CD14-positive monocyte (primary cell): Measurements from ENCODE around the gene SMTNL1. TPM values are rescaled to one million over a fixed set of nuclear protein-coding genes. Genes with fewer than 3 reads are reported as not detected.

Source experiments
- DNase-seq, 3 donors: peaks; one replicate each; pipeline ENCODE4 v3.0.0-alpha.2; 2011 to 2022
- H2AFZ ChIP-seq: 2 replicates; pipeline ENCODE4 v1.6.0; 2012; ENCODE audit warnings: mild to moderate bottlenecking, low read depth, low read length, inconsistent platforms; ENCODE audit not compliant: insufficient read depth, poor library complexity, severe bottlenecking
- H3K27ac ChIP-seq, 2 donors: 1 replicate in 1 of 2; 2 replicates in 1 of 2; pipeline ENCODE4 v1.5.1; 2012 to 2013; ENCODE audit warnings: low read length in 2 of 2, control low read depth in 1 of 2, inconsistent platforms in 1 of 2, low read depth in 1 of 2, mild to moderate bottlenecking in 1 of 2
- H3K27me3 ChIP-seq, 2 donors: one replicate each; pipeline versions ENCODE4 v1.6.0 to v1.6.1; 2011 to 2013; ENCODE audit warnings: low read length in 2 of 2; ENCODE audit not compliant: control insufficient read depth in 2 of 2, insufficient read depth in 2 of 2
- H3K36me3 ChIP-seq, 2 donors: replicated peaks in 1 of 2; 1 replicate in 1 of 2; 2 replicates in 1 of 2; pipeline versions ENCODE4 v1.5.1 to v1.6.1; 2012 to 2013; ENCODE audit warnings: low read length in 2 of 2, control low read depth in 1 of 2, inconsistent platforms in 1 of 2, mild to moderate bottlenecking in 1 of 2; ENCODE audit not compliant: insufficient read depth in 2 of 2, control insufficient read depth in 1 of 2
- H3K4me1 ChIP-seq, 2 donors: 1 replicate in 1 of 2; 2 replicates in 1 of 2; pipeline versions ENCODE4 v1.5.1 to v1.6.1; 2012 to 2013; ENCODE audit warnings: low read length in 2 of 2, control low read depth in 1 of 2, inconsistent platforms in 1 of 2, mild to moderate bottlenecking in 1 of 2, moderate library complexity in 1 of 2; ENCODE audit not compliant: insufficient read depth in 2 of 2, control insufficient read depth in 1 of 2
- H3K4me2 ChIP-seq: replicated peaks from 2 replicates; pipeline ENCODE3; 2012; ENCODE audit warnings: low read length, moderate library complexity, mild to moderate bottlenecking; ENCODE audit not compliant: poor library complexity, severe bottlenecking; ENCODE audit errors: extremely low read depth
- H3K4me3 ChIP-seq, 3 experiments: fragments of 200-600 bp in 1 of 3; sonication (generic) in 1 of 3; replicated peaks in 1 of 3; 1 replicate in 2 of 3; 2 replicates in 1 of 3; pipeline ENCODE4 v1.5.1; 2011 to 2013; ENCODE audit warnings: low read length in 3 of 3, mild to moderate bottlenecking in 3 of 3, control low read depth in 2 of 3, low read depth in 2 of 3, inconsistent platforms in 1 of 3, moderate library complexity in 1 of 3
- H3K79me2 ChIP-seq: 2 replicates; pipeline ENCODE4 v1.6.0; 2012; ENCODE audit warnings: mild to moderate bottlenecking, control low read depth, inconsistent platforms, low read length, moderate library complexity; ENCODE audit not compliant: insufficient read depth
- H3K9ac ChIP-seq: 2 replicates; pipeline ENCODE4 v1.6.0; 2017; ENCODE audit warnings: low read length, mild to moderate bottlenecking; ENCODE audit not compliant: insufficient read depth, poor library complexity, severe bottlenecking
- H3K9me3 ChIP-seq, 2 donors: replicated peaks in 1 of 2; 1 replicate in 1 of 2; 2 replicates in 1 of 2; pipeline versions ENCODE4 v1.5.1 to v1.6.1; 2012 to 2013; ENCODE audit warnings: low read length in 2 of 2, control low read depth in 1 of 2; ENCODE audit not compliant: control insufficient read depth in 1 of 2, insufficient read depth in 1 of 2
- H4K20me1 ChIP-seq: 2 replicates; pipeline ENCODE4 v1.6.0; 2012; ENCODE audit warnings: mild to moderate bottlenecking, low read length, control low read depth, moderate library complexity; ENCODE audit not compliant: insufficient read depth
- H3K27ac Mint-ChIP-seq, 7 donors: one replicate each; pipeline ENCODE4 v1.8.0; 2020; ENCODE audit warnings: mild to moderate bottlenecking in 7 of 7, mixed read lengths in 7 of 7, moderate library complexity in 6 of 7, inconsistent platforms in 2 of 7
- H3K27me3 Mint-ChIP-seq, 3 donors: one replicate each; pipeline ENCODE4 v1.8.0; 2021 to 2022; ENCODE audit warnings: low read depth in 3 of 3, mild to moderate bottlenecking in 3 of 3, mixed read lengths in 3 of 3, moderate library complexity in 3 of 3, inconsistent platforms in 1 of 3
- H3K36me3 Mint-ChIP-seq, 2 donors: one replicate each; pipeline ENCODE4 v1.8.0; 2020; ENCODE audit warnings: mixed read lengths in 2 of 2, inconsistent platforms in 1 of 2, mild to moderate bottlenecking in 1 of 2
- H3K4me1 Mint-ChIP-seq: one replicate; pipeline ENCODE4 v1.8.0; 2020; ENCODE audit warnings: mild to moderate bottlenecking, mixed read lengths
- H3K4me3 Mint-ChIP-seq, 2 donors: one replicate each; pipeline ENCODE4 v1.8.0; 2020; ENCODE audit warnings: mild to moderate bottlenecking in 2 of 2, mixed read lengths in 2 of 2, moderate library complexity in 1 of 2
- H3K9me3 Mint-ChIP-seq, 7 donors: one replicate each; pipeline ENCODE4 v1.8.0; 2020 to 2022; ENCODE audit warnings: mixed read lengths in 7 of 7, mild to moderate bottlenecking in 6 of 7, moderate library complexity in 6 of 7, inconsistent platforms in 2 of 7
- CTCF ChIP-seq: fragments of 200-600 bp; IDR thresholded peaks from one replicate; pipeline ENCODE4 v1.8.0; 2022; ENCODE audit warnings: antibody characterized with exemption, mild to moderate bottlenecking
- whole genome bisulfite sequencing: methylation state at CpG from one replicate; pipeline ENCODE4 v1.1.5; 2013; ENCODE audit warnings: missing lambda C conversion rate; ENCODE audit not compliant: insufficient coverage; 5-methylcytosine and 5-hydroxymethylcytosine counted together
- intact Hi-C, 2 donors: fragments of 100-400 bp; cut with micrococcal nuclease; formaldehyde crosslinking; loops; one replicate each; pipeline versions ENCODE4 v1.15.0 to v1.15.1; 2023
- polyA plus RNA-seq, 3 donors: library from polyadenylated mRNA; depleted of rRNA in 1 of 3; unstranded in 2 of 3; stranded (reverse) in 1 of 3; fragments of 300-500 nt in 2 of 3; fragments of >200 nt in 1 of 3; fragmentation: Illumina TruSeq in 2 of 3; gene quantifications; 1 replicate in 2 of 3; 2 replicates in 1 of 3; pipeline ENCODE4 v1.2.3, GENCODE V29; 2012 to 2021

SMTNL1 gene
- polyA plus RNA-seq, 3 donors, result not detected

- TF ChIP-seq CTCF, result no peak
- H3K27me3 Mint-ChIP-seq, result peaks cover 0 to 5% (median 0%) of the 10 kb centered on the region in 3 donors
- intact Hi-C loops, result no loop called here
- H3K4me2 ChIP-seq, result no peak overlapping the region
- H3K36me3 Mint-ChIP-seq, result peaks cover 41 to 48% of the 10 kb centered on the region in 2 donors
- no peak overlapping the region for H2AFZ ChIP-seq
- H3K9me3 Mint-ChIP-seq, result no peaks in the 10 kb centered on the region
- peaks cover 14% of the 10 kb centered on the region for H4K20me1 ChIP-seq
- no peak overlapping the region for H3K4me3 ChIP-seq
- H3K4me1 Mint-ChIP-seq, result peaks cover 12% of the 10 kb centered on the region
- WGBS, result 100% methylated on average over 1 of the region's 7 CpGs
- H3K4me1 ChIP-seq, result peaks cover 11% of the 10 kb centered on the region in 2 donors
- H3K27ac ChIP-seq, result no peak overlapping the region
- no peak overlapping the region for H3K27ac Mint-ChIP-seq
- H3K4me3 Mint-ChIP-seq, result no peak overlapping the region
- no peaks in the 10 kb centered on the region for H3K79me2 ChIP-seq
- no peak overlapping the region for H3K9ac ChIP-seq
- no peaks in the 10 kb centered on the region for H3K27me3 ChIP-seq
- H3K9me3 ChIP-seq, result no peaks in the 10 kb centered on the region
- no peak for DNase-seq
- peaks cover 31 to 48% of the 10 kb centered on the region in 2 donors for H3K36me3 ChIP-seq
Observed at GRCh38 chr11:57546451-57546850, 9.1 kb downstream of the SMTNL1 start.

- H3K36me3 Mint-ChIP-seq, result peaks cover 46 to 53% of the 10 kb centered on the region in 2 donors
- H3K36me3 ChIP-seq, result peaks cover 36 to 54% of the 10 kb centered on the region in 2 donors
- H3K9me3 Mint-ChIP-seq, result no peaks in the 10 kb centered on the region
- H3K79me2 ChIP-seq, result no peaks in the 10 kb centered on the region
- no peak overlapping the region for H3K9ac ChIP-seq
- H2AFZ ChIP-seq, result no peak overlapping the region
- H3K27ac ChIP-seq, result no peak overlapping the region
- peak overlapping the region in 2 of 7 donors; percentile 65 to 89 for H3K27ac Mint-ChIP-seq
- H4K20me1 ChIP-seq, result peaks cover 19% of the 10 kb centered on the region
- peaks cover 11% of the 10 kb centered on the region in 2 donors for H3K4me1 ChIP-seq
- no peaks in the 10 kb centered on the region for H3K27me3 ChIP-seq
- H3K4me3 ChIP-seq, result no peak overlapping the region
- H3K4me3 Mint-ChIP-seq, result no peak overlapping the region
- intact Hi-C loops, result no loop called here
- no peaks in the 10 kb centered on the region for H3K9me3 ChIP-seq
- H3K4me1 Mint-ChIP-seq, result peaks cover 12% of the 10 kb centered on the region
- no peak for TF ChIP-seq CTCF
- no peak for DNase-seq
- 17% methylated on average over 1 of the region's 5 CpGs for WGBS
- H3K27me3 Mint-ChIP-seq, result peaks cover 0 to 5% (median 0%) of the 10 kb centered on the region in 3 donors
- H3K4me2 ChIP-seq, result no peak overlapping the region
Observed at GRCh38 chr11:57546869-57547475, 9.6 kb downstream of the SMTNL1 start.
